NCI-H128 (cell line): ENCODE measurements around the gene HSPA2.
"Not testable (repeated sequence)": the region's sequence is repeated elsewhere in the genome, so short reads cannot be mapped to it uniquely, and the experiment has no call there.

Experiments used
- DNase-seq: peaks from one replicate; lab custom pipeline; 2025; ENCODE audit not compliant: unreplicated experiment; lab: John Stamatoyannopoulos, UW

The HSPA2 gene

GRCh38 chr14:64513271-64513670, 27.3 kb upstream of the HSPA2 start:
- DNase-seq = no peak

- DNase-seq = no peak
Observed at GRCh38 chr14:64515053-64515452, 25.5 kb upstream of the HSPA2 start.

GRCh38 chr14:64516969-64517368, 23.6 kb upstream of the HSPA2 start:
- DNase-seq = no peak

- DNase-seq = not testable (repeated sequence)
Observed at GRCh38 chr14:64517667-64518066, 22.9 kb upstream of the HSPA2 start.

GRCh38 chr14:64518229-64518628, 22.3 kb upstream of the HSPA2 start:
- DNase-seq = no peak

- no peak for DNase-seq
Observed at GRCh38 chr14:64520699-64521098, 19.8 kb upstream of the HSPA2 start.

GRCh38 chr14:64522591-64523355, 17.8 kb upstream of the HSPA2 start:
- DNase-seq = no peak

- no peak for DNase-seq
Observed at GRCh38 chr14:64525354-64525753, 15.2 kb upstream of the HSPA2 start.

- no peak for DNase-seq
Observed at GRCh38 chr14:64531567-64531966, 9.0 kb upstream of the HSPA2 start.

- no peak for DNase-seq
Observed at GRCh38 chr14:64536488-64537245, 3.9 kb upstream of the HSPA2 start.

- no peak for DNase-seq
Observed at GRCh38 chr14:64541261-64541971, 875 bp downstream of the HSPA2 start.

- DNase-seq = no peak
Observed at GRCh38 chr14:64541972-64542835, 1.7 kb downstream of the HSPA2 start.

GRCh38 chr14:64542836-64543201, 2.3 kb downstream of the HSPA2 start:
- no peak for DNase-seq

- DNase-seq = no peak
Observed at GRCh38 chr14:64544607-64545312, 4.2 kb downstream of the HSPA2 start.

- DNase-seq = no peak
Observed at GRCh38 chr14:64549016-64549415, 8.5 kb downstream of the HSPA2 start.

GRCh38 chr14:64549791-64550620, 9.5 kb downstream of the HSPA2 start, which contains the start of gene PPP1R36:
Gene PPP1R36, plus strand, starts transcription at chr14:64549961. Its CDS starts 37 bp downstream, at chr14:64549998.
- no peak for DNase-seq

- DNase-seq = no peak
Observed at GRCh38 chr14:64550621-64551333, 10.2 kb downstream of the HSPA2 start.

GRCh38 chr14:64554556-64554955, 14.0 kb downstream of the HSPA2 start:
- no peak for DNase-seq

GRCh38 chr14:64556526-64556925, 16.0 kb downstream of the HSPA2 start:
- DNase-seq = no peak
